ENCODE measurements around the gene CMTM4. TPM values are rescaled to one million over a fixed set of nuclear protein-coding genes. Genes with fewer than 3 reads are reported as not detected.

CMTM4 gene
- total and polyA plus RNA-seq, 2 of the 8 experiments (the other 6 are each of a cell fraction or from before 2014, with no cell fraction given), result 35.3 to 51.7 TPM

DNA sequence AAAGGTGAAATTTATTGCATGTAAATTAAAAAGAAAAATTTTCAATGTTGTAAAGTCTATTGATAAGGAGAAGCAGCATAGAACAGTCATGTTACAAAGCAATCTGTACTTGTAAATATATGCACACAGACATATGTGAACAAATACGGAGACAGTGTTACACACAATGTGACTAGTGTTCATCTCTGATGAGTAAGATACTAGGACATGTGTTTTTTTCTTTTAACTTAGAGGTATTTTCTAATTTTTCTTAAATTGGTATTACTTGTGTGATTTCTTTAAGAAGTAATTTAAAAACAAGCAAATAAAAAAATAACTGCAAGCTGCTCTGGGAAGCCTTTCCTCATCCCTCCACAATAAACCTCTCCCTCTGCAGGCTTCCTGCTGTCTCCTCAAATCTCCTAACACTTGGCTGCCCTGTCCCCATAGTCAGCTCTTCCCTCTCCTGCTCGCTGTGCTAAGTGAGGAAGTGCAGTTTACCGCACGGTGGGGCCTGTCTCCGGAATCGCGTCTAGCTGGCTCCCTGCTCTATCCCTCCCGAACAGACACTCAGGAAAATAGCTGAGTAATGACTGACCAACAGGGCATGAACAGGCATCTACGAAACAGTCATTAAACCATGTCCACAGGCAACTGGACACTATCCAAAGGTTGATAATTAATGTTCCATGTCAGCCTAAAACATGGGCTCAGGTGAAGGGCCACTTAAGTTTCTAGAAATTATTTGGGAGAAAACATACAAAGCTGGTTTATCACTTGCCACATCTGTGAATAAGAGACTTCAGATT, 35.9 kb downstream of the CMTM4 start (continued):
- no peak for TF ChIP-seq KDM1A (IDR thresholded peaks at IDR 0.05; ENCODE audit: borderline replicate concordance, low read length)

Data from H1 (cell line).